K562 (cell line): ENCODE data around the gene STAP1. TPM values are rescaled to one million over a fixed set of nuclear protein-coding genes. Genes with fewer than 3 reads are reported as not detected.

Experiments
- ATAC-seq: fragments of 200-7000 bp; cut with Tn5 transposase; 3 replicates; pipeline ENCODE4 v1.9.1; 2020; ENCODE audit warnings: moderate library complexity
- BruUV-seq: library from RNA; stranded (reverse); fragments of 400-500 nt; replicated peaks from 2 replicates; lab custom pipeline; 2021; lab: Mats Ljungman, UMichigan
- CTCF ChIA-PET: fragments of 300-600 bp; formaldehyde crosslinking; extraction: SDS; loops from one replicate; lab custom pipeline; 2021; ENCODE audit warnings: low intra/inter-chr PET ratio; lab: Yijun Ruan, JAX
- POLR2A ChIA-PET: fragments of 300-600, 350-650 bp; sonication (Branson Sonifier 250); formaldehyde crosslinking; extraction: SDS; loops from one replicate; lab custom pipeline; 2021; ENCODE audit warnings: antibody characterized with exemption, inconsistent platforms; lab: Yijun Ruan, JAX
- DNase-seq, 4 experiments: peaks; one replicate each; pipeline versions ENCODE4 v3.0.0 to v3.0.0-alpha.2; 2011 to 2018; ENCODE audit warnings: low spot score in 3 of 4, mixed read lengths in 3 of 4; ENCODE audit errors: extremely low read depth in 1 of 4
- FAIRE-seq: peaks from 2 replicates; lab custom pipeline; 2011; peaks lifted over from hg19 to GRCh38; lab: Jason Lieb, UNC
- H2AFZ ChIP-seq: 2 replicates; pipeline ENCODE4 v1.6.0; 2011; ENCODE audit warnings: low read depth, low read length, control low read depth, inconsistent platforms
- H3K27ac ChIP-seq: fragments of 200-600 bp; 3 replicates; pipeline ENCODE4 v1.8.0; 2011; ENCODE audit warnings: low read depth, mild to moderate bottlenecking, control low read depth, inconsistent platforms, low read length, moderate library complexity, mixed read lengths; ENCODE audit errors: extremely low read depth
- H3K27me3 ChIP-seq, 2 experiments: fragments of 300-600 bp in 1 of 2; 2 replicates in 1 of 2; 3 replicates in 1 of 2; pipeline versions ENCODE4 v1.6.0 to v1.8.0; 2011; ENCODE audit warnings: inconsistent platforms in 2 of 2, low read length in 2 of 2, mild to moderate bottlenecking in 1 of 2, mixed read lengths in 1 of 2, moderate library complexity in 1 of 2; ENCODE audit not compliant: control insufficient read depth in 2 of 2, insufficient read depth in 2 of 2
- H3K36me3 ChIP-seq: fragments of 300-600 bp; 3 replicates; pipeline ENCODE4 v1.8.0; 2011; ENCODE audit warnings: mild to moderate bottlenecking, low read length, inconsistent platforms; ENCODE audit not compliant: control insufficient read depth, insufficient read depth
- H3K4me1 ChIP-seq, 2 experiments: fragments of 200-600 bp in 1 of 2; replicated peaks in 1 of 2; 2 replicates in 1 of 2; 3 replicates in 1 of 2; pipeline versions ENCODE4 v1.5.1 to v1.8.0; 2011; ENCODE audit warnings: inconsistent platforms in 2 of 2, low read length in 2 of 2, mild to moderate bottlenecking in 1 of 2, mixed read lengths in 1 of 2, moderate library complexity in 1 of 2; ENCODE audit not compliant: control insufficient read depth in 2 of 2, insufficient read depth in 2 of 2
- H3K4me2 ChIP-seq: 2 replicates; pipeline ENCODE4 v1.6.1; 2011; ENCODE audit warnings: low read length, control low read depth, inconsistent platforms, mixed read lengths; ENCODE audit not compliant: insufficient read depth
- H3K4me3 ChIP-seq: fragments of 200-600 bp; sonication (generic), shearing (Covaris generic); 2 replicates; pipeline ENCODE4 v1.5.1; 2016; ENCODE audit warnings: control low read depth, inconsistent platforms
- H3K79me2 ChIP-seq: fragments of 200-600 bp; 3 replicates; pipeline ENCODE4 v1.8.0; 2011; ENCODE audit warnings: low read length, inconsistent platforms; ENCODE audit not compliant: control insufficient read depth, insufficient read depth
- H3K9ac ChIP-seq, 2 experiments: 2 replicates each; pipeline versions ENCODE4 v1.6.0 to v1.6.1; 2011; ENCODE audit warnings: low read depth in 2 of 2, low read length in 2 of 2, control low read depth in 1 of 2, inconsistent platforms in 1 of 2, mild to moderate bottlenecking in 1 of 2, mixed read lengths in 1 of 2; ENCODE audit not compliant: insufficient read depth in 1 of 2
- H3K9me1 ChIP-seq: one replicate; pipeline ENCODE4 v1.6.0; 2011; ENCODE audit warnings: inconsistent platforms, mild to moderate bottlenecking, low read length, moderate library complexity; ENCODE audit not compliant: control insufficient read depth, insufficient read depth
- H3K9me3 ChIP-seq: replicated peaks from 2 replicates; pipeline ENCODE4 v1.5.1; 2011; ENCODE audit warnings: low read depth, low read length, inconsistent platforms; ENCODE audit not compliant: control insufficient read depth, insufficient read depth
- H4K20me1 ChIP-seq: replicated peaks from 2 replicates; pipeline ENCODE4 v1.6.1; 2011; ENCODE audit warnings: low read length, inconsistent platforms, mixed read lengths; ENCODE audit not compliant: control insufficient read depth, insufficient read depth
- CHD4 ChIP-seq: fragments of 200-600 bp; sonication (generic); IDR thresholded peaks from 3 replicates; pipeline ENCODE4 v1.6.1; 2012; ENCODE audit warnings: low read depth, mild to moderate bottlenecking, mixed read lengths, low read length, inconsistent platforms; ENCODE audit not compliant: insufficient read depth, insufficient replicate concordance, poor library complexity, severe bottlenecking
- CREBBP ChIP-seq: IDR thresholded peaks from one replicate; pipeline ENCODE4 v1.6.1; 2012; ENCODE audit warnings: low read depth, mild to moderate bottlenecking, control low read depth, inconsistent platforms, low read length
- FOXM1 ChIP-seq, 2 experiments: fragments of 450-650 bp in 1 of 2; sonication (generic) in 1 of 2; formaldehyde crosslinking in 1 of 2; IDR thresholded peaks; 2 replicates each; pipeline versions ENCODE4 v1.6.1 to v1.9.0; 2017 to 2022; ENCODE audit warnings: low read depth in 2 of 2, mild to moderate bottlenecking in 2 of 2, missing genetic modification reagents in 1 of 2, moderate library complexity in 1 of 2
- GTF2E2 ChIP-seq: fragments of 200-800 bp; sonication (Bioruptor generic); IDR thresholded peaks from 2 replicates; pipeline ENCODE4 v1.6.1; 2016; ENCODE audit warnings: missing genetic modification characterization, missing compliant biosample characterization
- KDM1A ChIP-seq, 2 experiments: fragments of 450-650 bp; IDR thresholded peaks; 2 replicates each; pipeline ENCODE4 v1.6.1; 2016; ENCODE audit warnings: mild to moderate bottlenecking in 2 of 2
- KDM5B ChIP-seq: fragments of 200-600 bp; sonication (generic); IDR thresholded peaks from 2 replicates; pipeline ENCODE4 v1.6.1; 2012; ENCODE audit warnings: low read depth, mild to moderate bottlenecking, moderate library complexity, low read length, control low read depth, inconsistent platforms; ENCODE audit not compliant: insufficient replicate concordance
- LARP7 ChIP-seq: fragments of 450-650 bp; IDR thresholded peaks from 2 replicates; pipeline ENCODE4 v1.6.1; 2016
- MCM7 ChIP-seq, 2 experiments: fragments of 450-650 bp; IDR thresholded peaks; 2 replicates each; pipeline ENCODE4 v1.6.1; 2016 to 2018
- RFX5 ChIP-seq: IDR thresholded peaks from 2 replicates; pipeline ENCODE4 v1.6.1; 2011; ENCODE audit warnings: low read depth, mild to moderate bottlenecking, improper control_type of control experiment, low read length
- ZNF274 ChIP-seq: IDR thresholded peaks from 2 replicates; pipeline ENCODE4 v1.6.1; 2011; ENCODE audit warnings: low read depth, mild to moderate bottlenecking, low read length, moderate library complexity, borderline replicate concordance
- ZNF41 ChIP-seq: fragments of 250-450 bp; sonication (Bioruptor Pico); conservative IDR thresholded peaks from 2 replicates; pipeline ENCODE4 v1.4.0; 2020; ENCODE audit warnings: mild to moderate bottlenecking
- WGBS: fragments of 100-300 bp; shearing (Covaris generic); methylation state at CpG from one replicate; pipeline ENCODE4 v1.1.6; 2016; ENCODE audit warnings: low coverage, mixed read lengths; ENCODE audit not compliant: insufficient coverage; ENCODE audit errors: missing lambda C conversion rate; 5-methylcytosine and 5-hydroxymethylcytosine counted together
- in situ Hi-C: fragments of 300-500 bp; cut with MboI; formaldehyde crosslinking; loops from 4 replicates; pipeline ENCODE4 v1.15.0; 2018; ENCODE audit warnings: inconsistent platforms, mixed read lengths
- intact Hi-C: fragments of 100-400 bp; cut with micrococcal nuclease; formaldehyde crosslinking; loops from 2 replicates; pipeline ENCODE4 v1.14.2; 2022
- polyA plus RNA-seq, 8 experiments: library from polyadenylated mRNA; depleted of rRNA in 4 of 8; stranded (reverse) in 5 of 8; unstranded in 3 of 8; fragments of >200 nt; fragmentation: Nextera tagmentation in 2 of 8; fragmentation: Illumina TruSeq in 1 of 8; extraction: Ambion mirVana in 2 of 8; extraction: Trizol in 1 of 8; gene quantifications; 2 replicates each; pipeline versions ENCODE4 v1.2.1 to v1.2.3, GENCODE V29; 2011 to 2014; ENCODE audit warnings: inconsistent platforms in 1 of 8, missing spikeins in 1 of 8
- total RNA-seq, 7 experiments: library from RNA; depleted of rRNA in 6 of 7; stranded (reverse); fragments of >200 nt in 6 of 7; fragmentation: Illumina TruSeq in 2 of 7; extraction: Trizol in 2 of 7; gene quantifications; 2 replicates each; pipeline versions ENCODE4 v1.2.1 to v1.2.3, GENCODE V29; 2011 to 2021; ENCODE audit warnings: low replicate concordance in 1 of 7
- TF ChIP-seq, protein P1 (sequence below): sonication (generic); formaldehyde crosslinking; IDR thresholded peaks from 2 replicates; pipeline ENCODE4 v1.9.0; 2022; ENCODE audit warnings: mild to moderate bottlenecking, missing genetic modification reagents
- TF ChIP-seq, protein P2 (sequence below): sonication (generic); IDR thresholded peaks from 2 replicates; pipeline ENCODE4 v1.6.1; 2016
- TF ChIP-seq, protein P3 (sequence below): fragments of 450-650 bp; IDR thresholded peaks from 2 replicates; pipeline ENCODE4 v1.6.1; 2016
- TF ChIP-seq, protein P4 (sequence below): fragments of 450-650 bp; IDR thresholded peaks from 2 replicates; pipeline ENCODE4 v1.6.1; 2016; ENCODE audit warnings: missing biosample characterization, missing genetic modification characterization
- TF ChIP-seq, protein P5 (sequence below), 3 experiments: fragments of 200-800 bp in 1 of 3; fragments of 250-450 bp in 1 of 3; fragments of 450-650 bp in 1 of 3; sonication (Bioruptor Pico) in 1 of 3; sonication (Bioruptor generic) in 1 of 3; formaldehyde crosslinking in 1 of 3; IDR thresholded peaks; 2 replicates each; pipeline versions ENCODE4 v1.6.1 to v1.8.0; 2016 to 2022; ENCODE audit warnings: mild to moderate bottlenecking in 2 of 3, missing genetic modification characterization in 2 of 3, missing compliant biosample characterization in 1 of 3, moderate library complexity in 1 of 3

STAP1 gene
- total and polyA plus RNA-seq, 9 of the 15 experiments (the other 6 are each of a cell fraction or from before 2014, with no cell fraction given): 0.50 to 5.6 (median 1.4) TPM

DNA sequence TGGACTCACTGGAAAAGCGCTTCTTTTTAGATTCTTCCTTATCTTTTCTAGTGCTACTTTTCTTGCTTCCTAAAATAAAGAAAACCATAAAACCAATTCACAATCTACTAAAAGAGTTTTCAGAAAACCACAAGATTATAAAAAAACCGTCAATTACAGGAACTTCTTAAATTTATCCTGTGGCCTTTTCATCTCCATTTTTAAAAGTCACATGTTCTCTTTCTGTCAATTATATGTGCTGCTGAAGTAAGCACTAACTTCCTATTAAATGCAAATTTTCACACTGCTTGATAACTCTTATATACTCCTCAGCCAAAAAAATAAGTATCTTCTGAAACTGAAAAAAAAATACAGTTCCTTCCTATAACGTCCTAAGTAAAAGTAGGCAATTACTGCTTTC lies 46.0 kb upstream of the STAP1 start:
- Histone ChIP-seq H4K20me1 (no peaks in the 10 kb centered on the region), H3K79me2 (peaks cover 14% of the 10 kb centered on the region), H3K27me3 (no peaks in the 10 kb centered on the region), H2AFZ (no peak overlapping the region), H3K9me1 (no peaks in the 10 kb centered on the region), H3K9ac (no peak overlapping the region), H3K9me3 (no peaks in the 10 kb centered on the region), H3K27ac (no peak overlapping the region), H3K4me1 (no peaks in the 10 kb centered on the region), H3K4me3 (no peak overlapping the region), H3K4me2 (no peak overlapping the region), H3K36me3 (peaks cover 86% of the 10 kb centered on the region)
- WGBS: 80% methylated on average over 3 of the region's 3 CpGs
- CTCF ChIA-PET: no interaction called here
- BruUV-seq: no TSS peak
- intact Hi-C loops (no loop called here), in situ Hi-C loops (no loop called here)
- DNase-seq: no peak
- POLR2A ChIA-PET: no interaction called here
- no peak for FAIRE-seq
- no peak for ATAC-seq
- TF ChIP-seq CHD4 (no peak), LARP7 (no peak), ZNF274 (no peak), RFX5 (no peak), ZNF41 (CRISPR knock-in tag) (no peak), FOXM1 (IDR thresholded peaks at IDR 0.05; ENCODE audit: low read depth) (no peak), FOXM1 (CRISPR knock-in tag; IDR thresholded peaks at IDR 0.05; ENCODE audit: low read depth) (no peak), KDM5B (no peak), CREBBP (no peak), KDM1A (IDR thresholded peaks at IDR 0.05) (no peak), MCM7 (IDR thresholded peaks at IDR 0.05) (no peak), GTF2E2 (tag) (no peak)
- TF ChIP-seq, protein P1, sequence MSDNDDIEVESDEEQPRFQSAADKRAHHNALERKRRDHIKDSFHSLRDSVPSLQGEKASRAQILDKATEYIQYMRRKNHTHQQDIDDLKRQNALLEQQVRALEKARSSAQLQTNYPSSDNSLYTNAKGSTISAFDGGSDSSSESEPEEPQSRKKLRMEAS (CRISPR knock-in tag): no peak
- TF ChIP-seq, protein P2, sequence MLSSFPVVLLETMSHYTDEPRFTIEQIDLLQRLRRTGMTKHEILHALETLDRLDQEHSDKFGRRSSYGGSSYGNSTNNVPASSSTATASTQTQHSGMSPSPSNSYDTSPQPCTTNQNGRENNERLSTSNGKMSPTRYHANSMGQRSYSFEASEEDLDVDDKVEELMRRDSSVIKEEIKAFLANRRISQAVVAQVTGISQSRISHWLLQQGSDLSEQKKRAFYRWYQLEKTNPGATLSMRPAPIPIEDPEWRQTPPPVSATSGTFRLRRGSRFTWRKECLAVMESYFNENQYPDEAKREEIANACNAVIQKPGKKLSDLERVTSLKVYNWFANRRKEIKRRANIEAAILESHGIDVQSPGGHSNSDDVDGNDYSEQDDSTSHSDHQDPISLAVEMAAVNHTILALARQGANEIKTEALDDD: no peak
- TF ChIP-seq, protein P3, sequence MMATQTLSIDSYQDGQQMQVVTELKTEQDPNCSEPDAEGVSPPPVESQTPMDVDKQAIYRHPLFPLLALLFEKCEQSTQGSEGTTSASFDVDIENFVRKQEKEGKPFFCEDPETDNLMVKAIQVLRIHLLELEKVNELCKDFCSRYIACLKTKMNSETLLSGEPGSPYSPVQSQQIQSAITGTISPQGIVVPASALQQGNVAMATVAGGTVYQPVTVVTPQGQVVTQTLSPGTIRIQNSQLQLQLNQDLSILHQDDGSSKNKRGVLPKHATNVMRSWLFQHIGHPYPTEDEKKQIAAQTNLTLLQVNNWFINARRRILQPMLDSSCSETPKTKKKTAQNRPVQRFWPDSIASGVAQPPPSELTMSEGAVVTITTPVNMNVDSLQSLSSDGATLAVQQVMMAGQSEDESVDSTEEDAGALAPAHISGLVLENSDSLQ: no peak
- TF ChIP-seq, protein P4, sequence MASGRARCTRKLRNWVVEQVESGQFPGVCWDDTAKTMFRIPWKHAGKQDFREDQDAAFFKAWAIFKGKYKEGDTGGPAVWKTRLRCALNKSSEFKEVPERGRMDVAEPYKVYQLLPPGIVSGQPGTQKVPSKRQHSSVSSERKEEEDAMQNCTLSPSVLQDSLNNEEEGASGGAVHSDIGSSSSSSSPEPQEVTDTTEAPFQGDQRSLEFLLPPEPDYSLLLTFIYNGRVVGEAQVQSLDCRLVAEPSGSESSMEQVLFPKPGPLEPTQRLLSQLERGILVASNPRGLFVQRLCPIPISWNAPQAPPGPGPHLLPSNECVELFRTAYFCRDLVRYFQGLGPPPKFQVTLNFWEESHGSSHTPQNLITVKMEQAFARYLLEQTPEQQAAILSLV: no peak
- TF ChIP-seq, protein P5, sequence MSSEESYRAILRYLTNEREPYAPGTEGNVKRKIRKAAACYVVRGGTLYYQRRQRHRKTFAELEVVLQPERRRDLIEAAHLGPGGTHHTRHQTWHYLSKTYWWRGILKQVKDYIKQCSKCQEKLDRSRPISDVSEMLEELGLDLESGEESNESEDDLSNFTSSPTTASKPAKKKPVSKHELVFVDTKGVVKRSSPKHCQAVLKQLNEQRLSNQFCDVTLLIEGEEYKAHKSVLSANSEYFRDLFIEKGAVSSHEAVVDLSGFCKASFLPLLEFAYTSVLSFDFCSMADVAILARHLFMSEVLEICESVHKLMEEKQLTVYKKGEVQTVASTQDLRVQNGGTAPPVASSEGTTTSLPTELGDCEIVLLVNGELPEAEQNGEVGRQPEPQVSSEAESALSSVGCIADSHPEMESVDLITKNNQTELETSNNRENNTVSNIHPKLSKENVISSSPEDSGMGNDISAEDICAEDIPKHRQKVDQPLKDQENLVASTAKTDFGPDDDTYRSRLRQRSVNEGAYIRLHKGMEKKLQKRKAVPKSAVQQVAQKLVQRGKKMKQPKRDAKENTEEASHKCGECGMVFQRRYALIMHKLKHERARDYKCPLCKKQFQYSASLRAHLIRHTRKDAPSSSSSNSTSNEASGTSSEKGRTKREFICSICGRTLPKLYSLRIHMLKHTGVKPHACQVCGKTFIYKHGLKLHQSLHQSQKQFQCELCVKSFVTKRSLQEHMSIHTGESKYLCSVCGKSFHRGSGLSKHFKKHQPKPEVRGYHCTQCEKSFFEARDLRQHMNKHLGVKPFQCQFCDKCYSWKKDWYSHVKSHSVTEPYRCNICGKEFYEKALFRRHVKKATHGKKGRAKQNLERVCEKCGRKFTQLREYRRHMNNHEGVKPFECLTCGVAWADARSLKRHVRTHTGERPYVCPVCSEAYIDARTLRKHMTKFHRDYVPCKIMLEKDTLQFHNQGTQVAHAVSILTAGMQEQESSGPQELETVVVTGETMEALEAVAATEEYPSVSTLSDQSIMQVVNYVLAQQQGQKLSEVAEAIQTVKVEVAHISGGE (CRISPR knock-in tag; IDR thresholded peaks at IDR 0.05): no peak
